ENCODE results near the gene HS3ST4. TPM values are rescaled to one million over a fixed set of nuclear protein-coding genes. Genes with fewer than 3 reads are reported as not detected.
A peak's percentile ranks its signal among the peaks of the same experiment; 100 is the strongest.

Gene HS3ST4
- total and polyA plus RNA-seq, 2 experiments from 2014 or later = not detected

- Histone ChIP-seq H3K27ac (no peak overlapping the region), H3K9ac (no peak overlapping the region), H4K20me1 (ENCODE audit: insufficient read depth) (no peaks in the 10 kb centered on the region), H3K4me3 (0 out of 2 replicates have a peak overlapping the region, but pooled peaks have one; percentile 35), H3K9me3 (ENCODE audit: low read depth) (no peaks in the 10 kb centered on the region), H3K36me3 (ENCODE audit: low read depth) (no peaks in the 10 kb centered on the region), H3F3A (ENCODE audit: insufficient read depth) (no peaks in the 10 kb centered on the region), H3K9me2 (ENCODE audit: insufficient read depth) (no peaks in the 10 kb centered on the region), H3K27me3 (replicated peaks; ENCODE audit: insufficient read depth) (no peaks in the 10 kb centered on the region; the same call in 1 of the 2 replicates), H3K4me1 (ENCODE audit: insufficient read depth) (peaks cover 3% of the 10 kb centered on the region; the same call in 1 of the 2 replicates), H2AFZ (peak overlapping the region; percentile 69), H3K79me2 (ENCODE audit: insufficient read depth) (no peaks in the 10 kb centered on the region), H3K4me2 (ENCODE audit: unreplicated experiment) (no peak overlapping the region)
- peak; percentile 67 for DNase-seq
- TF ChIP-seq EZH2phosphoT487 (IDR thresholded peaks at IDR 0.05; ENCODE audit: insufficient read depth, low read depth) (no peak), EZH2 (IDR thresholded peaks at IDR 0.05; ENCODE audit: insufficient read depth, poor library complexity, severe bottlenecking) (no peak)
- in situ Hi-C loops (cut with MboI) = loop anchor here (25.0 kb wide), 3 partner anchors 1274 to 1599 kb away; no protein-coding TSS in a partner anchor
- 3 to 6% methylated on average over 6 of the region's 6 CpGs for WGBS, 2 experiments (ENCODE audit: low coverage in 1 of 2, low lambda C conversion rate in 2 of 2, missing lambda C conversion rate in 2 of 2)
Measured at GRCh38 chr16:25838724-25839186, 147.0 kb downstream of the HS3ST4 start.

DNA sequence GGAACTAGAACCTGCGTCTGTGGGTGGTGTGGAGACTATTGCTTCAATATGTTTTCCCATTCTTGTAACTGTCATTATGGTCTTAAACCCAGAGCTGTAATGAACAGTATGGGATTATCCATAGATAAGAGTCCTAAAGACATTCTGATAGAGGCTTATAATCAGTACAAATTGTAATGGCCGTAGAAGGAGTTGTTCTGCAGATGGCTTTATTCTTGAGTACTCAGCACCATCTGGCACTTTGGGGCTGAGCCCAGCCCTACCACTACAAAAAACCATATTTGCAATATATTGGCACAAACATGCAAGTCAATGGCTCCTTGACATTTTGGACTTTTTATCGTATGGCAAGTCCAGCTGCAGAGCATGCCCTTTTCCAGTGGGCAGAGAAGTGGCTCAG is 150.0 kb downstream of the HS3ST4 start:
- 17 to 21% methylated on average over 3 of the region's 3 CpGs for WGBS, 2 experiments (ENCODE audit: low coverage in 1 of 2, low lambda C conversion rate in 2 of 2, missing lambda C conversion rate in 2 of 2)
- Histone ChIP-seq H3K36me3 (ENCODE audit: low read depth) (no peaks in the 10 kb centered on the region), H3F3A (ENCODE audit: insufficient read depth) (no peaks in the 10 kb centered on the region), H3K4me2 (ENCODE audit: unreplicated experiment) (no peak overlapping the region), H4K20me1 (ENCODE audit: insufficient read depth) (no peaks in the 10 kb centered on the region), H3K4me1 (ENCODE audit: insufficient read depth) (peaks cover 3% of the 10 kb centered on the region; the same call in 1 of the 2 replicates), H3K4me3 (no peak overlapping the region), H3K27ac (no peak overlapping the region), H3K79me2 (ENCODE audit: insufficient read depth) (no peaks in the 10 kb centered on the region), H3K27me3 (replicated peaks; ENCODE audit: insufficient read depth) (no peaks in the 10 kb centered on the region; the same call in 1 of the 2 replicates), H3K9ac (no peak overlapping the region), H3K9me3 (ENCODE audit: low read depth) (no peaks in the 10 kb centered on the region), H3K9me2 (ENCODE audit: insufficient read depth) (no peaks in the 10 kb centered on the region), H2AFZ (no peak overlapping the region)
- DNase-seq = no peak
- in situ Hi-C loops (cut with MboI) = loop anchor here (25.0 kb wide), 3 partner anchors 1271 to 1596 kb away; no protein-coding TSS in a partner anchor
- TF ChIP-seq EZH2 (IDR thresholded peaks at IDR 0.05; ENCODE audit: insufficient read depth, poor library complexity, severe bottlenecking) (no peak), EZH2phosphoT487 (IDR thresholded peaks at IDR 0.05; ENCODE audit: insufficient read depth, low read depth) (no peak)

DNA sequence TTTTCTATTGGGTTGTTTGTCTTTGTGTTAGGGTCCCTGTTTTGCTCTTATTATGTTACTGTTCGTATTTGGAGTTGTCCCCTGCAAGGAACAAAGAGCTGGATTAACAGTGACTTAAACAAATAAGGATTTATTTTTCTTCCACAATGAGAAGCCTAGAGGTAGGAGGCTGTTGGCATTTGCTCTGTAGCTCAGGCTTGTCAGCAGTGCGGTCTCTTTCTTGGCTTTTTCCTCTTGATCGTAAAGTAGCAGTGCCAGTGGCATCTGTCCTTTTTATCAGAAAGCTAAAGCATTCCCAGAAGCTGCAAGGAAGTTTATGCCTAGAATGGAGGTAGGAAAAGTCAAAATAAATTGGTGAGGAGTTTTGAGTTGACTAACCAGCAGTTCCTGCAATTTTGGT is 154.1 kb downstream of the HS3ST4 start:
- H3K36me3 ChIP-seq (ENCODE audit: low read depth) = no peaks in the 10 kb centered on the region
- in situ Hi-C loops (cut with MboI) = loop anchor here (25.0 kb wide), 3 partner anchors 1266 to 1591 kb away; no protein-coding TSS in a partner anchor
- H3K9me2 ChIP-seq (ENCODE audit: insufficient read depth) = no peaks in the 10 kb centered on the region
- DNase-seq = no peak
- H3K79me2 ChIP-seq (ENCODE audit: insufficient read depth) = no peaks in the 10 kb centered on the region
- no peak overlapping the region for H3K4me2 ChIP-seq (ENCODE audit: unreplicated experiment)
- H4K20me1 ChIP-seq (ENCODE audit: insufficient read depth) = no peaks in the 10 kb centered on the region
- H3K4me1 ChIP-seq (ENCODE audit: insufficient read depth) = no peaks in the 10 kb centered on the region
- no peaks in the 10 kb centered on the region for H3K9me3 ChIP-seq (ENCODE audit: low read depth)
- TF ChIP-seq EZH2 (IDR thresholded peaks at IDR 0.05; ENCODE audit: insufficient read depth, poor library complexity, severe bottlenecking) (no peak), EZH2phosphoT487 (IDR thresholded peaks at IDR 0.05; ENCODE audit: insufficient read depth, low read depth) (no peak)
- H3F3A ChIP-seq (ENCODE audit: insufficient read depth) = no peaks in the 10 kb centered on the region
- H3K27me3 ChIP-seq (replicated peaks; ENCODE audit: insufficient read depth) = no peaks in the 10 kb centered on the region
- H2AFZ ChIP-seq = no peak overlapping the region
- no peak overlapping the region for H3K27ac ChIP-seq
- H3K9ac ChIP-seq = no peak overlapping the region
- 39% methylated on average over 3 of the region's 3 CpGs for WGBS, 2 experiments (ENCODE audit: low coverage in 1 of 2, low lambda C conversion rate in 2 of 2, missing lambda C conversion rate in 2 of 2)
- H3K4me3 ChIP-seq = no peak overlapping the region

DNA sequence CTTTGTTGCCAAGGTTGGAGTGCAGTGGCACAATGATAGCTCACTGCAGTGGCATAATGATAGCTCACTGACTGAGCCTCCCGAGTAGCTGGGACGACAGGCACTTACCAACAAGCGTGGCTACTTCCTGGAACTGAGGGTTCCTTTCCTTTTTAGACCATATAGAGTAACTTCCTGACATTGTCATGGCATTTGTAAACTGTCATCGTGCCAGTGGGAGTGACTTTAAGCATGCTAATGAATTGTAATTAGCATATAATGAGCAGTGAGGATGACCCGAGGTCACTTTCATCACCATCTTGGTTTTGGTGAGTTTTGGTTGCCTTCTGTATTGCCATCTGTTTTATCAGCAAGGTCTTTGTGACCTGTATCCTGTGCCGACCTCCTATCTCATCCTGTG is 162.4 kb downstream of the HS3ST4 start:
- no peak for TF ChIP-seq EZH2 (IDR thresholded peaks at IDR 0.05; ENCODE audit: insufficient read depth, poor library complexity, severe bottlenecking)
- no peak for TF ChIP-seq EZH2phosphoT487 (IDR thresholded peaks at IDR 0.05; ENCODE audit: insufficient read depth, low read depth)
- H3K36me3 ChIP-seq (ENCODE audit: low read depth) = no peaks in the 10 kb centered on the region
- H3K27me3 ChIP-seq (replicated peaks; ENCODE audit: insufficient read depth) = no peaks in the 10 kb centered on the region
- no peak overlapping the region for H2AFZ ChIP-seq
- no peaks in the 10 kb centered on the region for H3K79me2 ChIP-seq (ENCODE audit: insufficient read depth)
- no peak overlapping the region for H3K27ac ChIP-seq
- in situ Hi-C loops (cut with MboI) = no loop called here
- no peaks in the 10 kb centered on the region for H3K9me3 ChIP-seq (ENCODE audit: low read depth)
- no peaks in the 10 kb centered on the region for H3K4me1 ChIP-seq (ENCODE audit: insufficient read depth)
- no peak overlapping the region for H3K9ac ChIP-seq
- no peak overlapping the region for H3K4me2 ChIP-seq (ENCODE audit: unreplicated experiment)
- DNase-seq = no peak
- no peak overlapping the region for H3K4me3 ChIP-seq
- no peaks in the 10 kb centered on the region for H3K9me2 ChIP-seq (ENCODE audit: insufficient read depth)
- no peaks in the 10 kb centered on the region for H4K20me1 ChIP-seq (ENCODE audit: insufficient read depth)
- 8 to 15% methylated on average over 6 of the region's 6 CpGs for WGBS, 2 experiments (ENCODE audit: low coverage in 1 of 2, low lambda C conversion rate in 2 of 2, missing lambda C conversion rate in 2 of 2)
- H3F3A ChIP-seq (ENCODE audit: insufficient read depth) = no peaks in the 10 kb centered on the region
